IMR-90 (cell line): ENCODE results near the gene CDCA4. TPM values are rescaled to one million over a fixed set of nuclear protein-coding genes. Genes with fewer than 3 reads are reported as not detected.
A peak's percentile ranks its signal among the peaks of the same experiment; 100 is the strongest.

Source experiments
- ATAC-seq: fragments of 200-7000 bp; cut with Tn5 transposase; 2 replicates; pipeline ENCODE4 v1.9.1; 2020; ENCODE audit warnings: low read depth, mild to moderate bottlenecking, moderate library complexity
- BruUV-seq: library from RNA; stranded (reverse); fragments of 400-500 nt; replicated peaks from 2 replicates; lab custom pipeline; 2021; lab: Mats Ljungman, UMichigan
- CTCF ChIA-PET: fragments of 300-600 bp; formaldehyde crosslinking; extraction: SDS; loops from one replicate; lab custom pipeline; 2021; ENCODE audit warnings: antibody characterized with exemption; lab: Yijun Ruan, JAX
- POLR2A ChIA-PET: fragments of 300-600 bp; sonication (Branson Sonifier 250); formaldehyde crosslinking; loops from one replicate; lab custom pipeline; 2022; ENCODE audit warnings: antibody characterized with exemption; ENCODE audit not compliant: unreplicated experiment; lab: Charles Lee
- DNase-seq: peaks from one replicate; pipeline ENCODE4 v3.0.0; 2013
- H2AFZ ChIP-seq: replicated peaks from 2 replicates; pipeline ENCODE3; 2013; ENCODE audit warnings: low read length, mild to moderate bottlenecking; ENCODE audit not compliant: poor library complexity
- H2AK5ac ChIP-seq: 2 replicates; pipeline ENCODE4 v1.6.1; 2013; ENCODE audit warnings: low read depth, low read length, inconsistent platforms
- H2AK9ac ChIP-seq: replicated peaks from 2 replicates; pipeline ENCODE3; 2013; ENCODE audit warnings: mild to moderate bottlenecking, low read depth, low read length, moderate library complexity; ENCODE audit not compliant: poor library complexity
- H2BK120ac ChIP-seq: 2 replicates; pipeline ENCODE4 v1.6.1; 2013; ENCODE audit warnings: low read depth, low read length, inconsistent platforms
- H2BK15ac ChIP-seq: 3 replicates; pipeline ENCODE4 v1.6.1; 2013; ENCODE audit warnings: low read depth, low read length, inconsistent platforms
- H2BK20ac ChIP-seq: 2 replicates; pipeline ENCODE4 v1.6.1; 2013; ENCODE audit warnings: low read depth, mild to moderate bottlenecking, inconsistent platforms, low read length, moderate library complexity
- H2BK5ac ChIP-seq: 2 replicates; pipeline ENCODE4 v1.6.1; 2013; ENCODE audit warnings: mild to moderate bottlenecking, low read depth, low read length, inconsistent platforms; ENCODE audit not compliant: poor library complexity, severe bottlenecking
- H3K14ac ChIP-seq: replicated peaks from 2 replicates; pipeline ENCODE4 v1.6.1; 2013; ENCODE audit warnings: low read depth, low read length, inconsistent platforms
- H3K18ac ChIP-seq: 2 replicates; pipeline ENCODE4 v1.6.1; 2013; ENCODE audit warnings: low read depth, low read length, control low read depth
- H3K23ac ChIP-seq: 2 replicates; pipeline ENCODE4 v1.6.1; 2013; ENCODE audit warnings: low read depth, low read length, inconsistent platforms
- H3K27ac ChIP-seq: 2 replicates; pipeline ENCODE4 v1.5.1; 2013; ENCODE audit warnings: mild to moderate bottlenecking, control low read depth, low read length; ENCODE audit not compliant: insufficient read depth
- H3K27me3 ChIP-seq: 2 replicates; pipeline ENCODE4 v1.6.1; 2013; ENCODE audit warnings: low read length; ENCODE audit not compliant: control insufficient read depth, insufficient read depth
- H3K36me3 ChIP-seq: 2 replicates; pipeline ENCODE4 v1.6.1; 2013; ENCODE audit warnings: low read length, mixed read lengths; ENCODE audit not compliant: control insufficient read depth, insufficient read depth
- H3K4ac ChIP-seq: 2 replicates; pipeline ENCODE4 v1.6.1; 2013; ENCODE audit warnings: low read depth, low read length, inconsistent platforms
- H3K4me1 ChIP-seq: 2 replicates; pipeline ENCODE4 v1.6.1; 2013; ENCODE audit warnings: low read length, mixed read lengths; ENCODE audit not compliant: control insufficient read depth, insufficient read depth
- H3K4me2 ChIP-seq: 2 replicates; pipeline ENCODE4 v1.6.1; 2013; ENCODE audit warnings: low read depth, mild to moderate bottlenecking, control low read depth, low read length, moderate library complexity
- H3K4me3 ChIP-seq: 2 replicates; pipeline ENCODE4 v1.5.1; 2013; ENCODE audit warnings: low read depth, mild to moderate bottlenecking, control low read depth, low read length, moderate library complexity; ENCODE audit not compliant: insufficient read depth
- H3K56ac ChIP-seq: 2 replicates; pipeline ENCODE4 v1.6.1; 2013; ENCODE audit warnings: low read length, inconsistent platforms; ENCODE audit not compliant: insufficient read depth; ENCODE audit errors: extremely low read depth
- H3K79me1 ChIP-seq, 2 experiments: 2 replicates each; pipeline ENCODE4 v1.6.1; 2013; ENCODE audit warnings: low read length in 2 of 2, inconsistent platforms in 1 of 2, low read depth in 1 of 2
- H3K9ac ChIP-seq: 2 replicates; pipeline ENCODE4 v1.6.1; 2013; ENCODE audit warnings: low read depth, low read length, control low read depth
- H3K9me1 ChIP-seq: 2 replicates; pipeline ENCODE4 v1.6.1; 2013; ENCODE audit warnings: low read length, inconsistent platforms; ENCODE audit not compliant: insufficient read depth
- H3K9me3 ChIP-seq: 2 replicates; pipeline ENCODE4 v1.6.1; 2013; ENCODE audit warnings: low read length; ENCODE audit not compliant: control insufficient read depth, insufficient read depth
- H4K20me1 ChIP-seq: 2 replicates; pipeline ENCODE4 v1.6.1; 2013; ENCODE audit warnings: low read length, inconsistent platforms; ENCODE audit not compliant: insufficient read depth
- H4K5ac ChIP-seq: 2 replicates; pipeline ENCODE4 v1.6.1; 2013; ENCODE audit warnings: mild to moderate bottlenecking, low read depth, low read length, control low read depth
- H4K8ac ChIP-seq, 2 experiments: 2 replicates each; pipeline ENCODE4 v1.6.1; 2013; ENCODE audit warnings: low read depth in 2 of 2, low read length in 2 of 2, control low read depth in 1 of 2, inconsistent platforms in 1 of 2
- H4K91ac ChIP-seq: 2 replicates; pipeline ENCODE4 v1.6.1; 2013; ENCODE audit warnings: low read depth, low read length, inconsistent platforms; ENCODE audit not compliant: insufficient read depth
- BHLHE40 ChIP-seq: fragments of 150-350 bp; IDR thresholded peaks from 2 replicates; pipeline ENCODE4 v1.6.1; 2016; ENCODE audit warnings: mild to moderate bottlenecking, low read depth, low read length
- CEBPB ChIP-seq: IDR thresholded peaks from 2 replicates; pipeline ENCODE4 v1.6.1; 2012; ENCODE audit warnings: low read depth, low read length, improper control_type of control experiment
- CHD1 ChIP-seq: IDR thresholded peaks from 2 replicates; pipeline ENCODE4 v1.6.1; 2012; ENCODE audit warnings: low read depth, low read length, improper control_type of control experiment
- FOS ChIP-seq: fragments of 150-350 bp; IDR thresholded peaks from 2 replicates; pipeline ENCODE4 v1.6.1; 2016; ENCODE audit warnings: low read depth, low read length
- MAFK ChIP-seq: IDR thresholded peaks from 2 replicates; pipeline ENCODE4 v1.6.1; 2012; ENCODE audit warnings: low read depth, low read length, improper control_type of control experiment
- MAZ ChIP-seq: IDR thresholded peaks from 2 replicates; pipeline ENCODE4 v1.6.1; 2012; ENCODE audit warnings: low read depth, mild to moderate bottlenecking, low read length, improper control_type of control experiment, moderate library complexity, borderline replicate concordance
- MXI1 ChIP-seq: IDR thresholded peaks from 2 replicates; pipeline ENCODE4 v1.6.1; 2012; ENCODE audit warnings: low read depth, mild to moderate bottlenecking, low read length, moderate library complexity, borderline replicate concordance
- NFE2L2 ChIP-seq: fragments of 150-350 bp; IDR thresholded peaks from 2 replicates; pipeline ENCODE4 v1.6.1; 2016; ENCODE audit warnings: low read depth, mild to moderate bottlenecking, low read length
- POLR2A ChIP-seq: IDR thresholded peaks from 2 replicates; pipeline ENCODE4 v1.6.1; 2012; ENCODE audit warnings: mild to moderate bottlenecking, low read depth, low read length
- RAD21 ChIP-seq: IDR thresholded peaks from 2 replicates; pipeline ENCODE4 v1.6.1; 2012; ENCODE audit warnings: low read length, improper control_type of control experiment
- RCOR1 ChIP-seq: IDR thresholded peaks from 2 replicates; pipeline ENCODE4 v1.6.1; 2012; ENCODE audit warnings: mild to moderate bottlenecking, low read length, improper control_type of control experiment; ENCODE audit not compliant: insufficient replicate concordance
- RFX5 ChIP-seq: IDR thresholded peaks from 2 replicates; pipeline ENCODE4 v1.8.0; 2012; ENCODE audit warnings: low read depth, mild to moderate bottlenecking, low read length, moderate library complexity
- SMC3 ChIP-seq: fragments of 150-350 bp; IDR thresholded peaks from 2 replicates; pipeline ENCODE4 v1.6.1; 2016; ENCODE audit warnings: low read depth, mild to moderate bottlenecking, antibody characterized with exemption, low read length, moderate library complexity
- USF2 ChIP-seq: fragments of 150-350 bp; IDR thresholded peaks from 2 replicates; pipeline ENCODE4 v1.6.1; 2017; ENCODE audit warnings: mild to moderate bottlenecking, antibody characterized with exemption, low read length, low read depth
- whole genome bisulfite sequencing, 2 experiments: methylation state at CpG; one replicate each; pipeline versions ENCODE4 v1.1.5 to v1.1.7; 2013; ENCODE audit warnings: missing lambda C conversion rate in 2 of 2; ENCODE audit not compliant: insufficient read length in 1 of 2; ENCODE audit errors: extremely low coverage in 2 of 2; 5-methylcytosine and 5-hydroxymethylcytosine counted together
- dilution Hi-C: fragments of 300-500 bp; cut with HindIII; formaldehyde crosslinking; loops from one replicate; pipeline ENCODE4 v1.14.3; 2018; ENCODE audit warnings: low sequenced_read_pairs; ENCODE audit not compliant: unreplicated experiment
- in situ Hi-C: fragments of 300-500 bp; cut with MboI; formaldehyde crosslinking; loops from 3 replicates; pipeline ENCODE4 v1.14.3; 2019; ENCODE audit warnings: low sequenced_read_pairs, inconsistent platforms, mixed read lengths
- intact Hi-C: fragments of 100-400 bp; cut with micrococcal nuclease; formaldehyde crosslinking; loops from 2 replicates; pipeline ENCODE4 v1.10.0; 2022
- polyA plus RNA-seq, 3 experiments: library from polyadenylated mRNA; depleted of rRNA; stranded (reverse); fragments of >200 nt; gene quantifications; 2 replicates each; pipeline ENCODE4 v1.2.3, GENCODE V29; 2012; ENCODE audit warnings: low replicate concordance in 1 of 3
- total RNA-seq: library from RNA; depleted of rRNA; stranded (reverse); fragments of >200 nt; gene quantifications from 2 replicates; pipeline ENCODE4 v1.2.3, GENCODE V29; 2012
- TF ChIP-seq, protein P1 (sequence below): fragments of 150-350 bp; IDR thresholded peaks from 2 replicates; pipeline ENCODE4 v1.6.1; 2016; ENCODE audit warnings: low read depth, mild to moderate bottlenecking, low read length, moderate library complexity, borderline replicate concordance

Gene CDCA4
- total and polyA plus RNA-seq, 2 of the 4 experiments (the other 2 are of a cell fraction): 17.7 to 18.6 TPM

- POLR2A ChIA-PET: interaction anchor here (0.7 kb wide), 1 partner anchor 10 kb away, joined by 3 read pairs; the partner anchor contains the start of gene AHNAK2
- peak overlapping the region; percentile 46 for H2BK120ac ChIP-seq
- H3K9me3 ChIP-seq: no peaks in the 10 kb centered on the region
- dilution Hi-C loops: no loop called here
- H3K36me3 ChIP-seq: no peaks in the 10 kb centered on the region
- H2BK15ac ChIP-seq: no peak overlapping the region
- H3K79me1 ChIP-seq: peaks cover 0 to 33% of the 10 kb centered on the region in 2 experiments; a peak in 1 of 4 replicates
- DNase-seq (no peak), ATAC-seq (no peak)
- no peak overlapping the region for H3K9ac ChIP-seq
- no peaks in the 10 kb centered on the region for H3K27me3 ChIP-seq
- peak overlapping the region; percentile 80; the same call in 1 of the 2 replicates for H3K23ac ChIP-seq
- no peak overlapping the region for H3K27ac ChIP-seq
- H3K4ac ChIP-seq: peak overlapping the region; percentile 73
- H2AK9ac ChIP-seq: peak overlapping the region; percentile 90
- in situ Hi-C loops: no loop called here
- peak overlapping the region; percentile 84; the same call in 1 of the 2 replicates for H3K14ac ChIP-seq
- H2AK5ac ChIP-seq: peak overlapping the region; percentile 90
- no peaks in the 10 kb centered on the region for H4K20me1 ChIP-seq
- H4K8ac ChIP-seq: peak overlapping the region in 1 of 2 experiments; percentile 67; a peak in 2 of 4 replicates
- peaks cover 34% of the 10 kb centered on the region for H3K4me1 ChIP-seq
- H2AFZ ChIP-seq: peak overlapping the region; percentile 95
- H2BK5ac ChIP-seq: no peak overlapping the region
- no peak overlapping the region for H3K18ac ChIP-seq
- H3K9me1 ChIP-seq: peaks cover 5% of the 10 kb centered on the region
- intact Hi-C loops: no loop called here
- H3K56ac ChIP-seq: no peak overlapping the region
- H3K4me3 ChIP-seq: no peak overlapping the region
- H4K91ac ChIP-seq: peak overlapping the region; percentile 81
- no TSS peak for BruUV-seq
- peak overlapping the region; percentile 40; the same call in 1 of the 2 replicates for H3K4me2 ChIP-seq
- H2BK20ac ChIP-seq: no peak overlapping the region
- 77% methylated on average over 7 of the region's 21 CpGs; no CpG with 5 or more reads in 1 of the 2 experiments for WGBS, 2 experiments
- CTCF ChIA-PET: interaction anchor here (0.7 kb wide), 1 partner anchor 25 kb away, joined by 3 read pairs; no protein-coding TSS in a partner anchor
- H4K5ac ChIP-seq: no peak overlapping the region
- TF ChIP-seq BHLHE40 (no peak), NFE2L2 (no peak), RCOR1 (no peak), FOS (no peak), CEBPB (no peak), SMC3 (no peak), MXI1 (no peak), CHD1 (no peak), MAFK (no peak), POLR2A (no peak), MAZ (no peak), RAD21 (no peak), RFX5 (no peak), USF2 (no peak)
- TF ChIP-seq, protein P1, sequence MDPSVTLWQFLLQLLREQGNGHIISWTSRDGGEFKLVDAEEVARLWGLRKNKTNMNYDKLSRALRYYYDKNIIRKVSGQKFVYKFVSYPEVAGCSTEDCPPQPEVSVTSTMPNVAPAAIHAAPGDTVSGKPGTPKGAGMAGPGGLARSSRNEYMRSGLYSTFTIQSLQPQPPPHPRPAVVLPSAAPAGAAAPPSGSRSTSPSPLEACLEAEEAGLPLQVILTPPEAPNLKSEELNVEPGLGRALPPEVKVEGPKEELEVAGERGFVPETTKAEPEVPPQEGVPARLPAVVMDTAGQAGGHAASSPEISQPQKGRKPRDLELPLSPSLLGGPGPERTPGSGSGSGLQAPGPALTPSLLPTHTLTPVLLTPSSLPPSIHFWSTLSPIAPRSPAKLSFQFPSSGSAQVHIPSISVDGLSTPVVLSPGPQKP: no peak
Measured at GRCh38 chr14:104968541-104969401, 52.1 kb downstream of the CDCA4 start.
